K562 (cell line): Measurements from ENCODE around the gene MATN1. TPM values are rescaled to one million over a fixed set of nuclear protein-coding genes. Genes with fewer than 3 reads are reported as not detected.

ENCODE experiments used
- ATAC-seq: fragments of 200-7000 bp; cut with Tn5 transposase; 3 replicates; pipeline ENCODE4 v1.9.1; 2020; ENCODE audit warnings: moderate library complexity
- BruUV-seq: library from RNA; stranded (reverse); fragments of 400-500 nt; replicated peaks from 2 replicates; lab custom pipeline; 2021; lab: Mats Ljungman, UMichigan
- CTCF ChIA-PET: fragments of 300-600 bp; formaldehyde crosslinking; extraction: SDS; loops from one replicate; lab custom pipeline; 2021; ENCODE audit warnings: low intra/inter-chr PET ratio; lab: Yijun Ruan, JAX
- POLR2A ChIA-PET: fragments of 300-600, 350-650 bp; sonication (Branson Sonifier 250); formaldehyde crosslinking; extraction: SDS; loops from one replicate; lab custom pipeline; 2021; ENCODE audit warnings: antibody characterized with exemption, inconsistent platforms; lab: Yijun Ruan, JAX
- DNase-seq, 4 experiments: peaks; one replicate each; pipeline versions ENCODE4 v3.0.0 to v3.0.0-alpha.2; 2011 to 2018; ENCODE audit warnings: low spot score in 3 of 4, mixed read lengths in 3 of 4; ENCODE audit errors: extremely low read depth in 1 of 4
- FAIRE-seq: peaks from 2 replicates; lab custom pipeline; 2011; peaks lifted over from hg19 to GRCh38; lab: Jason Lieb, UNC
- H2AFZ ChIP-seq: 2 replicates; pipeline ENCODE4 v1.6.0; 2011; ENCODE audit warnings: low read depth, low read length, control low read depth, inconsistent platforms
- H3K27ac ChIP-seq: fragments of 200-600 bp; 3 replicates; pipeline ENCODE4 v1.8.0; 2011; ENCODE audit warnings: low read depth, mild to moderate bottlenecking, control low read depth, inconsistent platforms, low read length, moderate library complexity, mixed read lengths; ENCODE audit errors: extremely low read depth
- H3K27me3 ChIP-seq, 2 experiments: fragments of 300-600 bp in 1 of 2; 2 replicates in 1 of 2; 3 replicates in 1 of 2; pipeline versions ENCODE4 v1.6.0 to v1.8.0; 2011; ENCODE audit warnings: inconsistent platforms in 2 of 2, low read length in 2 of 2, mild to moderate bottlenecking in 1 of 2, mixed read lengths in 1 of 2, moderate library complexity in 1 of 2; ENCODE audit not compliant: control insufficient read depth in 2 of 2, insufficient read depth in 2 of 2
- H3K36me3 ChIP-seq: fragments of 300-600 bp; 3 replicates; pipeline ENCODE4 v1.8.0; 2011; ENCODE audit warnings: mild to moderate bottlenecking, low read length, inconsistent platforms; ENCODE audit not compliant: control insufficient read depth, insufficient read depth
- H3K4me1 ChIP-seq, 2 experiments: fragments of 200-600 bp in 1 of 2; replicated peaks in 1 of 2; 2 replicates in 1 of 2; 3 replicates in 1 of 2; pipeline versions ENCODE4 v1.5.1 to v1.8.0; 2011; ENCODE audit warnings: inconsistent platforms in 2 of 2, low read length in 2 of 2, mild to moderate bottlenecking in 1 of 2, mixed read lengths in 1 of 2, moderate library complexity in 1 of 2; ENCODE audit not compliant: control insufficient read depth in 2 of 2, insufficient read depth in 2 of 2
- H3K4me2 ChIP-seq: 2 replicates; pipeline ENCODE4 v1.6.1; 2011; ENCODE audit warnings: low read length, control low read depth, inconsistent platforms, mixed read lengths; ENCODE audit not compliant: insufficient read depth
- H3K4me3 ChIP-seq: fragments of 200-600 bp; sonication (generic), shearing (Covaris generic); 2 replicates; pipeline ENCODE4 v1.5.1; 2016; ENCODE audit warnings: control low read depth, inconsistent platforms
- H3K79me2 ChIP-seq: fragments of 200-600 bp; 3 replicates; pipeline ENCODE4 v1.8.0; 2011; ENCODE audit warnings: low read length, inconsistent platforms; ENCODE audit not compliant: control insufficient read depth, insufficient read depth
- H3K9ac ChIP-seq, 2 experiments: 2 replicates each; pipeline versions ENCODE4 v1.6.0 to v1.6.1; 2011; ENCODE audit warnings: low read depth in 2 of 2, low read length in 2 of 2, control low read depth in 1 of 2, inconsistent platforms in 1 of 2, mild to moderate bottlenecking in 1 of 2, mixed read lengths in 1 of 2; ENCODE audit not compliant: insufficient read depth in 1 of 2
- H3K9me1 ChIP-seq: one replicate; pipeline ENCODE4 v1.6.0; 2011; ENCODE audit warnings: inconsistent platforms, mild to moderate bottlenecking, low read length, moderate library complexity; ENCODE audit not compliant: control insufficient read depth, insufficient read depth
- H3K9me3 ChIP-seq: replicated peaks from 2 replicates; pipeline ENCODE4 v1.5.1; 2011; ENCODE audit warnings: low read depth, low read length, inconsistent platforms; ENCODE audit not compliant: control insufficient read depth, insufficient read depth
- H4K20me1 ChIP-seq: replicated peaks from 2 replicates; pipeline ENCODE4 v1.6.1; 2011; ENCODE audit warnings: low read length, inconsistent platforms, mixed read lengths; ENCODE audit not compliant: control insufficient read depth, insufficient read depth
- HMGXB4 ChIP-seq: sonication (generic); formaldehyde crosslinking; IDR thresholded peaks from 2 replicates; pipeline ENCODE4 v1.8.1; 2023; ENCODE audit warnings: mild to moderate bottlenecking, missing genetic modification reagents
- STAT6 ChIP-seq: sonication (generic); formaldehyde crosslinking; IDR thresholded peaks from 2 replicates; pipeline ENCODE4 v1.8.1; 2023; ENCODE audit warnings: mild to moderate bottlenecking, missing genetic modification reagents
- ZNF146 ChIP-seq: IDR thresholded peaks from one replicate; pipeline ENCODE4 v1.6.1; 2018; ENCODE audit warnings: missing compliant biosample characterization; ENCODE audit not compliant: unreplicated experiment
- WGBS: fragments of 100-300 bp; shearing (Covaris generic); methylation state at CpG from one replicate; pipeline ENCODE4 v1.1.6; 2016; ENCODE audit warnings: low coverage, mixed read lengths; ENCODE audit not compliant: insufficient coverage; ENCODE audit errors: missing lambda C conversion rate; 5-methylcytosine and 5-hydroxymethylcytosine counted together
- in situ Hi-C: fragments of 300-500 bp; cut with MboI; formaldehyde crosslinking; loops from 4 replicates; pipeline ENCODE4 v1.15.0; 2018; ENCODE audit warnings: inconsistent platforms, mixed read lengths
- intact Hi-C: fragments of 100-400 bp; cut with micrococcal nuclease; formaldehyde crosslinking; loops from 2 replicates; pipeline ENCODE4 v1.14.2; 2022
- polyA plus RNA-seq, 8 experiments: library from polyadenylated mRNA; depleted of rRNA in 4 of 8; stranded (reverse) in 5 of 8; unstranded in 3 of 8; fragments of >200 nt; fragmentation: Nextera tagmentation in 2 of 8; fragmentation: Illumina TruSeq in 1 of 8; extraction: Ambion mirVana in 2 of 8; extraction: Trizol in 1 of 8; gene quantifications; 2 replicates each; pipeline versions ENCODE4 v1.2.1 to v1.2.3, GENCODE V29; 2011 to 2014; ENCODE audit warnings: inconsistent platforms in 1 of 8, missing spikeins in 1 of 8
- total RNA-seq, 7 experiments: library from RNA; depleted of rRNA in 6 of 7; stranded (reverse); fragments of >200 nt in 6 of 7; fragmentation: Illumina TruSeq in 2 of 7; extraction: Trizol in 2 of 7; gene quantifications; 2 replicates each; pipeline versions ENCODE4 v1.2.1 to v1.2.3, GENCODE V29; 2011 to 2021; ENCODE audit warnings: low replicate concordance in 1 of 7
- TF ChIP-seq, protein P1 (sequence below): fragments of 250-450 bp; sonication (Bioruptor Pico); IDR thresholded peaks from 2 replicates; pipeline ENCODE4 v1.5.1; 2021; ENCODE audit warnings: mild to moderate bottlenecking
- TF ChIP-seq, protein P2 (sequence below): fragments of 250-450 bp; sonication (Bioruptor Pico); IDR thresholded peaks from 2 replicates; pipeline ENCODE4 v1.8.0; 2022; ENCODE audit warnings: moderate library complexity, mild to moderate bottlenecking, inconsistent platforms

The MATN1 gene
- total and polyA plus RNA-seq, 9 of the 15 experiments (the other 6 are each of a cell fraction or from before 2014, with no cell fraction given) = 0.10 to 2.3 (median 1.2) TPM

GRCh38 chr1:30705698-30706097, 17.7 kb downstream of the MATN1 start:
- intact Hi-C loops = loop anchor here (5.0 to 10.0 kb wide), 5 partner anchors 298 to 1463 kb away; no protein-coding TSS in a partner anchor
- WGBS = 1% methylated on average over 4 of the region's 4 CpGs
- CTCF ChIA-PET = no interaction called here

DNA sequence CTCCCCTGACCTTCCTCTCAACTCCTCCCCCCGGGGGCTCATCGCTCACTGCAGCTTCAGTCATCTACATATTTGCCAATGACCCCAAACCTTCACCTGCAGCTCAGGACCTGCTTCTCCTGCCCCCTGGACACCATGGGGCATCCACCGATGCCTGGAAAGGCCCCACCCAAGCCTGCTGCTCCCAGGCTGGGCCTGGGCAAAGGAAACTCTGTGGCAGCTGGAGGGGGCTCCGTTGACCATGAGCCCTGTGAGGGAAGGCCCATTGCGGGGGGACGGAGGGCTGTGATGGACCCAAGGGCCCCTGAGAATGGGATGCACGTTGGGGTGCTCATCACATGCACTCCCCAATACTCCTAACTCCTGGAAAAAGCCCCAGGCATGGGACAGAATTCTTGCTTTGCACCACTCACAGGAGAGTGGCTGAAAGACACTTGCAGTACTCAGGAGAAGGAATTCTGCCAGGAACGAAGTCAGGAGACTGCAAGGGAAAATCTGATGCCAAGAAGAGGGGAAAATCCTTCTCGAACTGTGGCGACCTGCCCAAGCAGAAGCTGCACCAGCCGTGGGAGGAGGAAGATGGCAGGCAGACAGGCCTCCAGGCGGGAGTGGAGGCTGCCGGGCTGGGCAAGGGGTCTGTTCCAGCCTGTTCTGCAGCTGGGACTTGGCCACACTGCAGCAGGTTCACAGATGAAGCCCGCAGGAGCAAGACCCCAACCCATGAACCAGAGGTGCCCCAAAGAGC, 18.4 kb downstream of the MATN1 start:
- Histone ChIP-seq H3K27ac (no peak overlapping the region), H2AFZ (no peak overlapping the region), H3K4me3 (no peak overlapping the region), H3K9me3 (no peaks in the 10 kb centered on the region; the same call in 1 of the 2 replicates), H4K20me1 (0 out of 2 replicates have a peak, but pooled peaks cover 4% of the 10 kb centered on the region), H3K9ac (peak overlapping the region in 1 of 2 experiments; percentile 10; a peak in 1 of 4 replicates), H3K36me3 (no peaks in the 10 kb centered on the region), H3K4me1 (peaks cover 0 to 6% of the 10 kb centered on the region in 2 experiments; a peak in 3 of 5 replicates), H3K4me2 (no peak overlapping the region), H3K79me2 (no peaks in the 10 kb centered on the region), H3K9me1 (no peaks in the 10 kb centered on the region), H3K27me3 (peaks cover 10 to 42% of the 10 kb centered on the region in 2 experiments; a peak in 4 of 5 replicates)
- BruUV-seq = no TSS peak
- ATAC-seq (no peak), FAIRE-seq (no peak), DNase-seq (no peak)
- in situ Hi-C loops = loop anchor here (10.0 kb wide), 1 partner anchor 1480 kb away; no protein-coding TSS in a partner anchor
- ChIA-PET CTCF (no interaction called here), POLR2A (no interaction called here)
- 1% methylated on average over 14 of the region's 14 CpGs for WGBS
- intact Hi-C loops = loop anchor here (5.0 to 10.0 kb wide), 5 partner anchors 298 to 1463 kb away; no protein-coding TSS in a partner anchor
- TF ChIP-seq STAT6 (CRISPR knock-in tag) (no peak), HMGXB4 (CRISPR knock-in tag) (no peak)
- TF ChIP-seq, protein P1, sequence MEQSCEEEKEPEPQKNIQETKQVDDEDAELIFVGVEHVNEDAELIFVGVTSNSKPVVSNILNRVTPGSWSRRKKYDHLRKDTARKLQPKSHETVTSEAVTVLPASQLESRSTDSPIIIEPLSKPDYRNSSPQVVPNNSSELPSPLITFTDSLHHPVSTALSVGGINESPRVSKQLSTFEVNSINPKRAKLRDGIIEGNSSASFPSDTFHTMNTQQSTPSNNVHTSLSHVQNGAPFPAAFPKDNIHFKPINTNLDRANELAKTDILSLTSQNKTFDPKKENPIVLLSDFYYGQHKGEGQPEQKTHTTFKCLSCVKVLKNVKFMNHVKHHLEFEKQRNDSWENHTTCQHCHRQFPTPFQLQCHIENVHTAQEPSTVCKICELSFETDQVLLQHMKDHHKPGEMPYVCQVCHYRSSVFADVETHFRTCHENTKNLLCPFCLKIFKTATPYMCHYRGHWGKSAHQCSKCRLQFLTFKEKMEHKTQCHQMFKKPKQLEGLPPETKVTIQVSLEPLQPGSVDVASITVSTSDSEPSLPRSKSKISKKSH = no peak
- TF ChIP-seq, protein P2, sequence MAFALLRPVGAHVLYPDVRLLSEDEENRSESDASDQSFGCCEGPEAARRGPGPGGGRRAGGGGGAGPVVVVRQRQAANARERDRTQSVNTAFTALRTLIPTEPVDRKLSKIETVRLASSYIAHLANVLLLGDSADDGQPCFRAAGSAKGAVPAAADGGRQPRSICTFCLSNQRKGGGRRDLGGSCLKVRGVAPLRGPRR (CRISPR knock-in tag) = no peak

More at GRCh38 chr1:30705698-30706097, 17.7 kb downstream of the MATN1 start:
- POLR2A ChIA-PET = no interaction called here
- H2AFZ ChIP-seq = no peak overlapping the region
- no peaks in the 10 kb centered on the region for H3K79me2 ChIP-seq
- no peaks in the 10 kb centered on the region for H4K20me1 ChIP-seq
- no peaks in the 10 kb centered on the region; the same call in 1 of the 2 replicates for H3K9me3 ChIP-seq
- no peak for TF ChIP-seq ZNF146 (CRISPR knock-in tag)
- peaks cover 0 to 6% of the 10 kb centered on the region in 2 experiments; a peak in 3 of 5 replicates for H3K4me1 ChIP-seq
- no peak for DNase-seq
- no peak overlapping the region for H3K27ac ChIP-seq
- H3K27me3 ChIP-seq = peaks cover 10 to 43% of the 10 kb centered on the region in 2 experiments; a peak in 4 of 5 replicates
- no peak overlapping the region for H3K9ac ChIP-seq
- no peak overlapping the region for H3K4me3 ChIP-seq
- no peaks in the 10 kb centered on the region for H3K9me1 ChIP-seq
- no peak overlapping the region for H3K4me2 ChIP-seq
- no peaks in the 10 kb centered on the region for H3K36me3 ChIP-seq
- ATAC-seq = no peak
- no TSS peak for BruUV-seq
- FAIRE-seq = no peak
- in situ Hi-C loops = loop anchor here (10.0 kb wide), 1 partner anchor 1481 kb away; no protein-coding TSS in a partner anchor
